PC-9 (cell line): ENCODE data around the gene EIF4ENIF1.

Experiments used
- CTCF ChIP-seq: fragments of 200-600 bp; sonication (generic); conservative IDR thresholded peaks from 2 replicates; pipeline ENCODE4 v1.6.1; 2017; ENCODE audit warnings: mixed run types, antibody characterized with exemption, mild to moderate bottlenecking, moderate library complexity
- EZH2 ChIP-seq: fragments of 200-600 bp; sonication (generic); IDR thresholded peaks from 2 replicates; pipeline ENCODE4 v1.8.0; 2017; ENCODE audit warnings: antibody characterized with exemption, low read depth

- TF ChIP-seq CTCF: no peak
- no peak for TF ChIP-seq EZH2
These were observed 48.0 kb downstream of the EIF4ENIF1 start for GRCh38 chr22:31441652-31442051.
